Jurkat, Clone E6-1 (cell line): ENCODE data around the gene ATP5F1D.

Experiments used
- DNase-seq: peaks from one replicate; pipeline ENCODE4 v3.0.0-alpha.2; 2011; ENCODE audit warnings: low read depth, low spot score
- H3K4me3 ChIP-seq: 2 replicates; pipeline ENCODE4 v1.5.1; 2011; ENCODE audit warnings: mild to moderate bottlenecking, low read length, control low read depth, moderate library complexity

The ATP5F1D gene

DNA sequence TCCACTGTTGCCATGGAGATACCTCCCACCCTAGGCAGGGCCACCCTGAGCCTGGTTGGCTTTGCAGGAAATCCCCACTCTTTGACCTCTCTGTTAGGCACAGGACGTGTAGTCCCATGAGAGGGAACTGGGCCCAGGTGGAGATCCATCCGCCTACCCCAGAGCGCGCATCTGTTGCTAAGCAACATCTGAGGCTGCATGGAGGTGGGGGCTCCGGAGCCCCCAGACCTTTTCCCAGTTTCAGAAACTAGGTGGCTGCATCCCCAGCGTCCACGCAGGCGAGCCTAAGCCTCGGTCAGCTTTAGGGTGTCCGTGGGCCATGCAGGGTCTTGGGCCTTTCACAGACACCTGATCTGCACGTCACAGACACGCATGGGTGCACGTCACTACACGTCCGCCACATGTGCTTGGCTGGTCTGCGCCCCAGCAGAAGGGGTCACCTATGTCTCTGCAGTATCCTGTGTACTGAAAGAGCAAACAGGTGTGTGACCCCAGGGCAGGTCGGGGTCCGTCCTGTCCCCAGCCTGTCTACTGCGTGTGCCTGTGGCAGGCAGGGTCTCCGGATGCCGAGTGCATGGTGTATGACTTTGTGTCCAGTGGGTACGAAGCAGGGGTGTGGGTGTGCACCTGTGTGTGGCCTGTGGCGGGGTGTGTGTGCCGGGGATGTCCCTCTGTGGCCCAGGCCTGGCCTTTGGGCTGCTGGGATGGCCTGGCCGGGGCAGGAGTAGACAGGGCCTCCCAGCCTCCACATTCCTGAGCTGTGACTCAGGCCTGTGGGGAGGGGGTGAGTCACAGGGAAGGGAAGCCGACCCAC, 23.5 kb downstream of the ATP5F1D start:
- no peak for DNase-seq

DNA sequence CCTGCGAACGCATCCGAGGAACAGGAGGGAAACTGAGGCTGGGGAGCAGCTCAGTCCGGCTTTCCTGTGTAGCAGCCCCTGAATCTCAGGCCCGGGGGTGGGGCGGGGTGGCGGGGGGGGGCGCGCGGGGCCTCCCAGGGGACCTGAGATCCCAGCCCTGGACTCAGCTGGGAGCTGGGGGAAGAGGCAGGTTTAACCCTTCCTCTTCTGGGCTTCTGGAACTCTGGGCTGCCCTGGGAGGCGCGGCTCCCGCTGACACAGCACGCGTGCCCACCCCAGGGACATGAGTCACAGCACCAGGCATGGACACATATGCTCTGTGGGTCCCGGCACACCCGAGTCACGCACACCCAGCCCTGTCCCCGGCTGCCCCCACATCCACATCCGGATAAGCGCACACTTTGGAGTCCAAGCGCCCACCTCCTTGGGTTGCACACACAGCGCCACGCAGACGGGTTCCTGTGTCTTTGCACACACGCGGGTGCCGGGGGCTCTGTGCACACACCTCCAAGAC, 24.1 kb downstream of the ATP5F1D start:
- H3K4me3 ChIP-seq, result no peak overlapping the region
- DNase-seq, result no peak

More for the DNA sequence above, 23.5 kb downstream of the ATP5F1D start:
- no peak overlapping the region for H3K4me3 ChIP-seq

- peak overlapping the region; percentile 31 for H3K4me3 ChIP-seq
- no peak for DNase-seq
These were observed 24.8 kb downstream of the ATP5F1D start for GRCh38 chr19:1266129-1266915.

- no peak for DNase-seq
- H3K4me3 ChIP-seq, result peak overlapping the region; percentile 31
These were observed 25.4 kb downstream of the ATP5F1D start for GRCh38 chr19:1266916-1267476.

DNA sequence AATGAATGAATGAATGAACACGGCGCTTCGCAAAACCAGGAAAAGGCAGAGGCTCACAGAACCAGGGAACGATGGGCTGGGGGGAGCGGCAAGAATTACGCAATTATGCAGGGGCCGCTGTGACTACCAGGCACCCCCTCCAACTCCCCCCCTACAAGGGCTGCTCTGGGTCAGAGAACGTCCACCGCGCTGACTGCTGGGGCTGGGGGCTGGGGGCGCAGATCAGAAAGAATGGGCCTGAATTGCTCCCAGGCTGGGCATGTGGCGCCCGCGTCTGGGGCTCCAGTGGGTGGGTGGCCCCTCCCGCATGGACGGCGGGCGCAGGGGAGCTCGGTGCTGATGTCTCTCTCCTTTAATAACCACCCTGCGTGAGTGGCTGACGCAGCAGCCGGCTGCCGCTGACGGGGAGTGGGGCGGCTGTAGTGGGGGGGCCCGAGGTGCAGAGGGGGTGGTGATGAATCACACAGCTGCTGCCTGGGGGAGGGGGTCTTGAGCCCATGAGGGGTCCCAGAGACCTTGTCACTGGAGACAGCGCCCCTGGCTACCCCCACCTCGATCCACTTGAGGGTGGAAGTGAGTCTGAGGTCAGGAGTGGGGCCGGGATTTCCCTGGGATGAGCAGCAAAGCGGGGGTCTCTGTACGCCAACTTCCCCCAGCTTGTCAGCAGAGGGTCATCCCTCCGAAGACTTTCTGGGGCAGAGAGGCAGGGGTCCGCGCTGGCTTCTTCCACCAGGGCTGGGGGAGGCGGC, 26.1 kb downstream of the ATP5F1D start:
- DNase-seq, result no peak
- H3K4me3 ChIP-seq, result no peak overlapping the region

- DNase-seq, result no peak
- H3K4me3 ChIP-seq, result peak overlapping the region; percentile 35
These were observed 26.9 kb downstream of the ATP5F1D start for GRCh38 chr19:1268226-1269064.

DNA sequence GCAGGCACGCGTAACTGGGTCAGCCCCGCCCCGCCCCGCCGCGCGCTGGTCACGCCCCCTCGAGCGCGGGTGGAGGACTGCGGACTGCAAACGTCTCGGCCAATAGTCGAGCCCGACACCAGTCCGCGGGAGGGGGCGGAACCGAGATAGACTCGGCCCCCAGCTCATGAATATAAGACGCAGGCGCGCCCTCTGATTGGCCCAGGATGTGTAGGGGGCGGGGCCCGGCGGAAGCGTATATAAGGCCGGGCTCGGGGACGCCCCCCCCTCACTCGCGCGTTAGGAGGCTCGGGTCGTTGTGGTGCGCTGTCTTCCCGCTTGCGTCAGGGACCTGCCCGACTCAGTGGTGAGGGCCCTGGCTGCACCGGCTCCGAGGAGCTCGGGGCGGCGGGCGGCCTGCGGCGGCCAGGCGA, 27.5 kb downstream of the ATP5F1D start, which contains the start of gene CIRBP:
Gene CIRBP (plus strand): TSS at position 268 of the 413 bp plus-strand sequence. CDS start 1,602 bp downstream, outside the sequence.
- peak within 1 kb of the TSS; percentile 98 for H3K4me3 ChIP-seq
- peak; percentile 96 for DNase-seq

- DNase-seq, result peak; percentile 72
- peak overlapping the region; percentile 98 for H3K4me3 ChIP-seq
These were observed 28.1 kb downstream of the ATP5F1D start for GRCh38 chr19:1269478-1270212.

- DNase-seq, result no peak
- H3K4me3 ChIP-seq, result peak overlapping the region; percentile 98
These were observed 28.8 kb downstream of the ATP5F1D start for GRCh38 chr19:1270213-1270853.

- H3K4me3 ChIP-seq, result peak overlapping the region; percentile 98
- no peak for DNase-seq
These were observed 29.4 kb downstream of the ATP5F1D start for GRCh38 chr19:1270854-1271527.

DNA sequence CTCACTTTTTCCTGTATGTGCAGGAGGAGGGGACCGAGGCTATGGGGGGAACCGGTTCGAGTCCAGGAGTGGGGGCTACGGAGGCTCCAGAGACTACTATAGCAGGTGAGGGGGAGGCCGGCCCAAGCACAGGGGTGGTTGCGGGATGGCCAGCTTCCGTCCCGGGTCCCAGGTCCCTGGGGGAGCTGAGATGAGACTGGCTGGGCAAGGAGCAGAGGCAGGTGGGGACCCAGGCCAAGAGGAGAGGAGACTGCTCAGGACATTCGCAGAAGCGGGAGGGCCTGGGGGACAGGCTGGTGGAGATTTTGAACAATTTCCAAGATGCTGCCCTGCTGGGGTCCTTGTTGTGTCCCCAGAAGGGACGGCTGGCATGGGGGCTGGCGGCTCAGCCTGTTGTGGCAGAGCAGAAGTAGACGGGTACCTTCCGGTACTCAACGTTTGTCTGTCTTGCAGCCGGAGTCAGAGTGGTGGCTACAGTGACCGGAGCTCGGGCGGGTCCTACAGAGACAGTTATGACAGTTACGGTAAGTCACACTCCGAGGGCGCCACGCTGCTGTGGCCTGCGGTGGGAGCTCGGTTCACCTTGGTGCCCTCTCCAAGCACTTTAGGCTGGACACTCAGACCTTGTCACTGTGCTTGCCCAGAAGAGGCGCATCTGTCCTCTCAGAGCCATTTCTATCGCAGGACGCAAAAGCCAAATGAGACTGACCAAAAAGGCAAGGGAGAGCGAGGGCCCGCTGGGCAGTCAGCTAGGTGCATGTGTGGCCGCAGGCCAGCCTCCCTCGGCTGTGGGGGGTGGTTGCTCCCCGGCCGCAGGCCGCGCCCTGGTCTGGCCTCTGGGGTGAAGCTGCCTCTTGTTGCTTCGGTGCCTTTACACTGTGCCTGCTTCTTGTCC, 30.2 kb downstream of the ATP5F1D start:
- no peak for DNase-seq
- no peak overlapping the region for H3K4me3 ChIP-seq

DNA sequence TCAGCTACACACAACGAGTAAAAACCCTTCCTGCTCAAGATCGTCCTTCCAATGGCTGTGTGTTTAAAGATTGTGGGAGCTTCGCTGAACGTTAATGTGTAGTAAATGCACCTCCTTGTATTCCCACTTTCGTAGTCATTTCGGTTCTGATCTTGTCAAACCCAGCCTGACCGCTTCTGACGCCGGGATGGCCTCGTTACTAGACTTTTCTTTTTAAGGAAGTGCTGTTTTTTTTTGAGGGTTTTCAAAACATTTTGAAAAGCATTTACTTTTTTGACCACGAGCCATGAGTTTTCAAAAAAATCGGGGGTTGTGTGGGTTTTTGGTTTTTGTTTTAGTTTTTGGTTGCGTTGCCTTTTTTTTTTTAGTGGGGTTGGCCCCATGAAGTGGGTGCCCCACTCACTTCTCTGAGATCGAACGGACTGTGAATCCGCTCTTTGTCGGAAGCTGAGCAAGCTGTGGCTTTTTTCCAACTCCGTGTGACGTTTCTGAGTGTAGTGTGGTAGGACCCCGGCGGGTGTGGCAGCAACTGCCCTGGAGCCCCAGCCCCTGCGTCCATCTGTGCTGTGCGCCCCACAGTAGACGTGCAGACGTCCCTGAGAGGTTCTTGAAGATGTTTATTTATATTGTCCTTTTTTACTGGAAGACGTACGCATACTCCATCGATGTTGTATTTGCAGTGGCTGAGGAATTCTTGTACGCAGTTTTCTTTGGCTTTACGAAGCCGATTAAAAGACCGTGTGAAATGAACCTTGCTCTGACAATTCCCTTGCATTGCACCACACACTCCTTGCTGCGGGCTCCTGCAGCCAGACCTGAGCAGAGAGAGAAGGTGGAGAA, 31.1 kb downstream of the ATP5F1D start:
- DNase-seq, result no peak
- H3K4me3 ChIP-seq, result no peak overlapping the region

DNA sequence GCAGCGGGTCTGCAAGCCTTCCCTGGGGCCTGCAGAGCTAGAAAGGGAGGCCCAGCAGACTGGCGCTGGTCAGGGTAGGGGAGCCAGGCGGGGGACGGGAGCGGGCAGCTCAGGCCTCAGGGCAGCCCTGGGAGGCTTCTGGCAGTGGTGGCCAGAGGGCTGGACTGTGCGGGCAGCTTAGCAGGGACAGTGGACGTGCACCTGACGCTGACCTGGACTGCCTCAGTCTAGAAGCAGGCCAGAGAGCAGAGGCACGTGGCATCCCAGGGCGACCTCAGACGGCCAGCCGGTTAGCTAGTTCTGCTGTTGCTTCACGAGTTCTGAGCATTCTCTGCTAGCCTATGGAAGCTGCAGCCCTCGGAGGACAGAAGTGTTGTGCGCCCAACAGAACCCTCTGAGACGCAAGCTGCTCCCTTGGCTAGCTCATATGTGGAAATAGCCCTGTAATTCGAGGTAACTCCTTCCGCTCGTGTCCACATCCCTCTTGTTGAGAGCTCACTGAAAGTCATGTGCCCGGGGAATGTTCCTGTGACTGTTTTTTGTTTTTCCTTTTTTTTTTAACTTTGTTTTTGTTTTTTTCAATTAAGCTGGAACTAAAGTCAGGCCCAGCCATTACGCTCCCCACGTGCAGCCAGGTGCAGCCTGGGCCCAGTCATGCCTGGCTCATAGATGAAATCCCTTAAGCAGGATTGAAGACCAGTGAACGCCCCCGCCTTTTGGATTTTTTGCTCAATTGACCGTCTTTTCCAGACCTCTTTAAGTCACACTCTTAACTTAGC, 31.9 kb downstream of the ATP5F1D start:
- DNase-seq, result no peak
- no peak overlapping the region; the same call in 1 of the 2 replicates for H3K4me3 ChIP-seq
